NCI-H146 treated with DMSO at 0.1 percent for 48 hours (cell line): Measurements from ENCODE around the gene SREBF1.
"Not testable (repeated sequence)": the region's sequence is repeated elsewhere in the genome, so short reads cannot be mapped to it uniquely, and the experiment has no call there.

Experiments
- DNase-seq: peaks from one replicate; lab custom pipeline; 2025; ENCODE audit not compliant: unreplicated experiment; lab: John Stamatoyannopoulos, UW

SREBF1 gene

DNA sequence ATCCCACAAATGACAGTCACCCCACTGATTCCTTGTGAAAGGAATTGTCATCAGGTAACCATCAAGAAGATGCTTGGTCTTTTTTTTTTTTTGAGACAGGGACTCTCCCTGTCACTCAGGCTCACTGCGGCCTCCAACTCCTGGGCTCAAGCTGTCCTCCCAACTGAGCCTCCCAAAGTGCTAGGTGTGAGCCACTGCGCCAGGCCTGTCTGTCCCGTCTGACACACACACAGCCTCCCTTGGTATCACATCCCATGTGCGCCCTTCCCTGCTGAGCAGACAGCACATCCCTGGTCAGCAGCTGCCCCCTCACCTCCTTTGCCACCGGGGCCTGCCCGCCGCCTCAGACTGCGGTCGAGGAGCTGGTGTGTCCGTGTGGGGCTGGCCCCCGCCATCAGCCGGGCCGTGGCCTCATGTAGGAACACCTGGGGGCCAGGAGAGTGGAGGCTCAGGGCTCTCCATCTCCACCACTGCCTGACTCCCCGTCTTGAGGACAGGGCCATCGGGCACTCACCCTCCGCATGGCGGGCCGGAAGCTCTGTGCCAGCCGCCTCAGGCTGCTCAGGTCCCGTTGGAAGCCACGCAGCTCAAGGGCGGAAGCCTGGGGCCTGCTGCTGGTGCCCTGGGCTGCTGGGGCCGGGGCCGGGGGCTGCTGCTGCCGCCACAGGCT lies 23.6 kb downstream of the SREBF1 start:
- DNase-seq, result no peak

DNA sequence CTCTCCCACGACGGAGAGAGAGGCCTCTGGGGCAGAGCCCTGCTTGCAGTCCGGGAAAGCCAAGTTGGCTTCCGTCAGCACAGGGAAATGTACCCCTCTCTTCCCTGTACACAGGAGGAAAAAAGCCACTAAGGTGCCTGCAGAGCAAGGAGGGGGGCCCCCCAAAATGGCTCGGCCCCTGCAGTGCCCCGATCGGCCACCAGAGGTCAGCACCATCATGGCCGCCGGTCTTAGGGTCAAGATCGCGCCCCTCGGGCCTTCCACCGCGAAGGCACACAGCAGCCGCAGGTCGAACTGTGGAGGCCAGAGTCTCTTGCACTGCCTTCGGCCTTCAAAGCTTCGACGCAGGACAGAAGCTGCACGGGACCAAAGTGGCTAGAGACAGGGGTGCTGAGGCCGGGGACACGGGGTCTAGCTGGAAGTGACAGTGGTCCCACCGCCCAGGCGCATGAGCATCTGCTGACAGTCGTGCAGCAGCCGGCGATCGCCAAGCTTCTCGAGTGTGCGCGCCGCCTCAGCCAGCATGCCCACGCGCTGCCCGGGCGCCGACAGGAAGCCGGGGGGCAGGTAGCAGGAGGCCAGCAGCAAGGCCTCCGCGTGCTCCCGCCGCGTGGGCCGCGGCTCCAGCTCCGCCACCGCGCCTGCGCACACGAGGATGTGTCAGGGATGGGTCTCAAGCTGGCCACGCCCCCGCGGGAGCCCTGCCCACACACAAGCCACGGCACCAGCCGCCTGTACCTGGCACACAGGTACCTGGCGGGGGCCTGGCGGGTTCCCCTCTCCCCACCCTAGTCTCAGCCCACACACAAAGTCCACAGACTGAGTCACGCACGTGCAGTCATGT lies 24.4 kb downstream of the SREBF1 start:
- DNase-seq, result no peak

DNA sequence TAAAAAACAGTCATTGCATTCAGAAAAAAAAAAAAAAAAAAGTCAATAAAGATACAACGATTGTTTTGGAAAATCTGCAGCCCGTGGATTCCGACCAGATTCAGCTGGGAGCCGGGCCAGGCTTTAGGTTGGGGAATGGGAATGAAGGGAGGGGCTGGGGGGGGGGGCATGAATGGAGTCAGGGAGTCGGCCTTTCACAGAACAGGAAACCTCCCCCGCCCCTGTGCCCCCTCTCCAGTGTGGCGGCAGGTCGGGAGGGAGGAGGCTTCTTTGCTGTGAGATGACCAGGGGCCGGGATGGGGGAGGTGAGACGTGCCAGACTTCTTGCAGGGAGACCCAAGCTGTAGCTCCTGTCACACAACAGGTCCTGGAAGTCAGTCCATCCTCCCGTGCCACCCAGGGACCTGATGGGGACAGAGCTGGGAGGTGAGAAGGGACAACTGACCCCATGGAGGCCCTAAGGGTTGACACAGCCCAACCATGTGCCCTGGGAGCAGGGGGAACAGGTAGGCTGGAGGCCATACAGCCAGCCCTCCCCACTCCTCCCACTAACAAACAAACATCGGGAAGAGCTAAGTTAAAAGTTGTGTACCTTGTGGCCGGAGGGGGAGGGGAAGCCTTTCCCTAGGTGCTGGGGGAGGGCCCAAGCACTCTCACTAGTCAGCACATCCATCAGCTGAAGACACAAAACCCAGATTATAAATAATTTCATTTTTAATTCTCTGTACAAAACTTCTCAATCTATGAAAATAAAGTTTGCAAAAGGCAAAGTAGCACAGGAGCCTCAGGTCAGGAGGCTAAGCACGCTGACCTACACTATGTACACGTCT lies 25.2 kb downstream of the SREBF1 start:
- no peak for DNase-seq

DNA sequence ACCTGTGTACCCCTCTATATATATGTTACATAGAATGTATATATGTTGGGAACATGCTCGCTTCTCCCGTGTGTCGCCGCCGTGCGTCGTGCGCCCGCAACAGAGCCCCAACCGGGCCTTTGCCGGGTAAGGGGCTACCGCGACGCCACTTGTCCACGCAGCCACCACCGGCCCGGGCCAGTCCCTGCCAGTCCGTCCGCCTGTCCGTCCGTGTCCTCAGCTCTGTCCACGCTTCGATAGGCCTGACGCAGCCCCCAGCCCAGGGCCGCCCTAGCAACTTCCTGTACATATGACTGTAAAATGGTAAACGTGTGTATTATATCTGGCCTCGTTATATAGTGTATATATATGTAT lies 25.9 kb downstream of the SREBF1 start:
- DNase-seq, result no peak

DNA sequence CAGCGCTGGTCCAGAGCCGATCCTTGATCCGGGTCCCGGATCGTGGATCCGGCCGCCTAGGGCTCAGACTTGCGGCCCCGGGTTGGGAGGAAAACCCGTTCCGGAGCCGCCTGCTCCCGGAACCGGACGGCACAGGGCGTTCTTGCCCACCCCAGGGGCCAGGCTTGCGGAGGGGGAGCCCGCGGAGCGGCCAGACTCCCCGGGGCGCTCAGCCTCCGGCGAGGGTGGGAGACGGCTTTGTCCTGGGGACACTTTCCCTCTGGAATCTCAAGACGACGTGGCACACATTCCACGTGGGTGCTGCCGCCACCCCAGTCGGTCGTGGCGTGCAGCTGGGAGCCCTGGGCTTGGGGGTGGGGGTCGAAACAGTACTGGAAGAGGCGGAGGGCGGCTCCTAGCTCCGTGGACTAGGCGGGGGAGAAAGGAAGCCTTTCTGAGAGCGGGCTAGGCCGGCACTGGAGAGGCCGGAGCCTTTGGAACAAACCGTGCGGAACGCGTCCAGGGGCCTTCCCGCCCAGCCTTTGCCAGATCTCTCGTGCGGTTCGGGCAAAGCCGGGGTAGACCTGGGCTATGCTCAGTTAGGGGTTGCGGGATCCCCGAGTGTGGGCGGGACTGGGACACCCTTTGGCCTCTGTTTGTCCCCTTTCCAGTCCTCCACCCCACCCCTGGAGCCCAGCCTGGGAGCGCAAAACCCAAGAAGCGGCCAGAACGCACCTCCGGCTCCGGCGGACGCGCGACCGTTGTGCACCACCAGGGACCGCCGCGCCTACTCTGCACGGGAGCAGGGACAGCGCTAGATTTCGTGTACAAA lies 26.5 kb downstream of the SREBF1 start:
- no peak for DNase-seq

DNA sequence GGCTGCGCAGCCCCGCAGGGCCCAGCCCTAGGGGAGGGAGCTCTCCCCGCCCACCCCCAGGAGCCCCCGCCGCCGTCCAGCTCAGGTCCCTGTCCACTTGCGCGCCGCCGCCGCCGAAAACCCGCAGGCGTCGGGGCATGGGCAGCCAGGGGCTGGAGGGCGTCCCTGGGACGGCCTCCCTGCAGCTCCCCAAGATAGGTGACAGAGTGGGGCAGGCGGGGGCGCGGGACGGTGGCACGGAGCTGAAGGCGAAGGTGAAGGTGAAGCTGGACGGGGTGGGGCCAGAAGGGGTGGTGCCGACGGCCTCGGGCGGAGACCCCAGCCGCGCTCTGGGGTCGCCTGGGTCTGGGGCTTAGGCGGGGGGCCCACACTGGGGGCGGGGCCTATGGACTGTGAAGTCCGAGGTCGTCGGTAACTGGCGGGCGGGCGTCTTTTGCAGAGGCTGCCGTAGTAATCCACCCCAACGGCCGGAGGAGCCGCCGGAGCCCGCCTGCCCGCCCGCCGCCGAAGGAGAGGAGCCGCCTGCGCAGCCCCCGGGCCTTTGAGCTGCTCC lies 27.2 kb downstream of the SREBF1 start:
- no peak for DNase-seq

DNA sequence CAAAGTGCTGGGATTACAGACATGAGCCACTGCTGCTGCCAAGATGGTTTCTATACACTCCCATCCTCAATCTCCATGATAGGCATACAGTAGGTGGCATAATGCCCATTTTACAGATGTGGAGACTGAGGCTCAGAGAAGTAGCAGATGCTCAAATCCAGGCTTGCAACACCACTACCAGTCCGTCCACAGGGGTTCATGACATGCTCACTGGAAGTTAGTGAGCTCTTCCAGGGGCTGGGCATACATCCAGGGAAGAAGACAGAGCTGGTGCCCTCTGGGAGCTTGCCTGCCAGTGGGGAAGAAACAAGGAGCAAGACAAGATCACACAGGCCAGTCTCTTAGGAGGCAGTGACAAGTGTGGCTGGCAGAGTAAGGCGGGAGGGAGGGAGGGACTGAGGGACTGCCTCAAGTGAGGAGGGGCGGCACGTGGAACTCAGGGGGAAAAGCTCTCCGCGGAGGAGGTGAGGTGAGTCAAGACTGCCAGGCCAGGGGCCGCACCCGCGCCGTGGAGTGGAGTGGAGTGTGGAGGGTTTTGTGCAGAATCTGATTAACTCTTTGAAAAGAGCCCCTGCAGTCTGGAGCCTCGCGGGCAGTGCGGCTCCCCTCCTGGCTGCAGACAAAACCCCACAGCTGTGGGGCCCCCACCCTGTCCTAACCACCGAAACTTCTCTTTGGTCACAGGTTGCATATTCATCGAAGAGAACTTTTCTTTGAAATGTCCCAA lies 27.9 kb downstream of the SREBF1 start:
- DNase-seq, result no peak

DNA sequence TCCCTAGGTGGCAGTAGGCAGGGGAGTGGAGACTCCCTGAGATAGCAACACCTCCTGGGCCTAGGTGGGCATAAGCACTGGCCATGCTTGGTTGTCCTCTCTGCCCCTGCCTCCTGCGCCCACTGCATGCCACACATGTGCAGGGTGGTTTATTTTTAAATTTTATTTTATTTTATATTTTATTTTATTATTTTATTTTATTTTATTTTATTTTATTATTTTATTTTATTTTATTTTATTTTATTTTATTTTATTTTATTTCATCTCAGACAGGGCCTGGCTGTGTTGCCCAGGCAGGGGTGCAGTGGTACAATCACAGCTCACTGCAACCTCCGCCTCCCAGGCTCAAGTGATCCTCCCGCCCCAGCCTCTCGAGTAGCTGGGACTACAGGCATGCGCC lies 28.6 kb downstream of the SREBF1 start:
- DNase-seq, result not testable (repeated sequence)

DNA sequence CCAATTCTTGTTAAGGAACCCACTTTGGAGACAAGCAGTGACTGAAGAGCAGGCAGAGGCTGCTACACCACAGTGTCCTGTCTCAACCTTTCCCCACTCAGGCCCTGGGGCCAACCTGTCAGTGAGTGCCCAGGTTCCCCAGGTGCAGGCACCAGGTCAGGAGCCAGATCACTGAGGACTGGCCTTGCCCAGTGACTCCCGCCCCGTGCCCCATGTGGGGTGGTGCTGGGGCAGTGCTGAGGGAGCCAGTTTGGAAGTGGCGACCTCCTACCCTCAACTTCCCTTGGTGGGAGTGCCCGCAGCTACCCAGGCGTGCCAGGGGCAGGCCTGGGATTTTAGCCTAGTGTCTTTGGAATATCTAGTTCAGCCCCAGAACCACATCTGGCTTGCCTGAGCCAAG lies 29.3 kb downstream of the SREBF1 start:
- DNase-seq, result no peak

DNA sequence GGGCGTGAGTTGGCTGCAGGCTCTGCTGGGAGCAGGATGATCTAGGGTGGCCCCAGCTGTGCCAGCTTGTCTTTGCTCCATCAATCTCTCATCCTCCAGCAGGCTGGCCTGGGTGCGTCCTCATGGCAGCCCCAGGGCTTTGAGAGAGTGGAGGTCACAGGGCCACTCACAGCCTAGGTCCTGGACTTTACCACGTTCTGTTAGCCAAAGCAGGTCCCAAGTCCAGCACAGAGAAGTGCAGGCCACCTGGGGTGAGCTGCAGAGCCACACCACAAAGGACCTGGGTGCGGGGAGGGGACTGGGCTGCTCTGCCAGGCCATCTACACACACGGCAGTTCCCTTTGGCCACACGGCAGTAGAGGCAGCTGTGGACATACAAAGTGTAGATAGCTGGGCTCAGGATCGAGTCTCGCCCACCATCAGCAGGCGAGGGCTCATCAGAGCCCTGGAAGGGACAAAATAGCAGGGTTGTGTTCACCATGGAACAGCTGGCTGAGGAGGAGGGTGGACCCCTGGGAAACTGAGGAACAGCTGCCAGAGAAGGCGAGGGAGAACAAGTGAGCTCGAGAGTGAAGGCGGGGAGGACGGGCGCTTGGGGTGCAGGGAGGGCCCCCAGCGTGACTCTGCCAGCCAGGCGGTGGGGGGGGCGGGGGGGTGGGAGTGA lies 30.0 kb downstream of the SREBF1 start:
- DNase-seq, result no peak

DNA sequence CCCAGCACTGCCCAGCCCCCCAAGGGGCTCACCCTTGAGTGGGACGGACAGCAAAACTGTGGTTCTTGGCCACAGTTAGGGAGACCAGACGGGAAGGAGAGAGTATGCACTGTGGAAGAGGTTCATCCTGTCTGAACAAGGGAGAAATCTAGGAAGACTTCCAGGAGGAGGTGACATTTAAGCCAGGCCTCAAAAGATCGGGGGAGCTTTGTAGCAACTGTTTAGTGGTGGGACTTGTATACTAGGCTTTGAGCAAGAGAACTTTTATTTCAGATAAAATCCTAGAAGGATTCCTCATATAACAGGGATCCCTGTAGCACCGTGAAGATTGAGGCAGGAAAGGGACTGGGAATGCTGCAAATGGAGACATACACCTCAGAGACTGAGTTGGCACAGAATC lies 30.8 kb downstream of the SREBF1 start:
- DNase-seq, result no peak

DNA sequence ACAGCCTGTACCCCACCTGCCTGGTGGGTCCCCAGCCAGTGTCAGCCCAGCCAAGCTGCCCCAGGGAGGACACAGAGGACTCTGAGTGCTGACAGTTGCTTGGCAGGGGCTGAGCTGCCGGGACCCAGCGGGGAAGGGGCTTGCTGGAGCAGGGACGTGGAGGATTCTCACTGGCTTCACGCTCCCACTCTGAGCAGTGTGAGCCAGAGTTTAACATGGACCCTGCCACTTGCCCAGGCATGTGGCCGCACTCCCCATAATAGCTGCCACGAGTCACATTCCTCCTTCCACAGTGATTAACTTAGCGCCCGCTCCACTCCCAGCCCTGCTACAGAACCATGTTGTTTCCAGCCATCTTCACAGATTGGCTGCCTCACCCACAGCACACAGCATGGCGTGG lies 31.2 kb downstream of the SREBF1 start:
- DNase-seq, result no peak

DNA sequence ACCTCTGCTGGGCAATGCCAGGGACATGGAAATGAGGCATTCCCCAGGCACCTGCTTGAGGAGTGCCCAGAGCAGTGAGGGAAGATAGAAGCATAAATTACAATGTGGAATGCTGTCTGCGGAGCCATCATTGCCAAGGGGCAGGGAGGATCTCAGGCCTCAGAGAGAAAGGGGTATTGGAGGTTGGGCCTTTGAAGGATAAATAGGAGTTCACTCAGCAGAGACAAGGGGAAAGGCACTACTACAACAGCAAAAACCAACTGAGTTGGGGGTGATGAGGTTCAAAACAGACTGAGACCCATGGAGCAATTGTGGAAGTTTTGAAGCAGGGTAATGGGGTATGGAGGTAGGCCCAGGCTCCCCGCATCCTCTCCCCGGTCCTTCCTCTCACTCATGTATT lies 32.8 kb downstream of the SREBF1 start:
- no peak for DNase-seq

DNA sequence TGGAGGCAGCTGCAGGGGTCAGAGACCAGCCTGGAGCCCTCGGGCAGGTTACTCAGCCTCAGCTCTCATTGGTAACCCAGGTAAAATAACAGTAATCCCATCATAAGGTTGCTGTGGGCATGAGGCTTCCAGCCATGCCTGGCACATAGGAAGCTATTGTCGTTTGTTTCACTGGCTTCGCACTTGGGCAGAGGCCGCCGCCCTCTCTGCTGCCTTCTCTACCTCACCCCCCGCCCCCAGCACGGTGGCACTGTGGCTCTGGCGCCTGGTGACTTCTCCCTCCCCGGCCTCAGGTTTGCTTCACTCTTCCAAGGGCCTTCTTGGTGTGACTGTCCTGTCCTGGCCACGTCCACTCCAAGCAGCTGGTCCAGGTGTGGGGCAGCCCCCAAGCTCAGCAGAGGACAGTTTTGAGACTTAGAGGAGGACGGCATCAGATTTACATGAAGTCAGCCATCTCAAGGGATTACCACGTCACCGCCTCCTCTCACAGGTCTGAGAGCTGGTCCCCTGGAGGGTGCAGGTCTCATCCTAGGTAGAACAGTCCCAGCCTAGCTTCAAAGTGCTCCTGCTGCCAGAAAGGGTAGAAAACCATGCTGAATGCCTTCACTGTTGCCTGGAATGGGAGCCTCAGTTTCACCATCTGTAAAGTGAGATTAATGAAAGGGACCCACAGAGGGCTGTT lies 34.8 kb downstream of the SREBF1 start:
- DNase-seq, result no peak

DNA sequence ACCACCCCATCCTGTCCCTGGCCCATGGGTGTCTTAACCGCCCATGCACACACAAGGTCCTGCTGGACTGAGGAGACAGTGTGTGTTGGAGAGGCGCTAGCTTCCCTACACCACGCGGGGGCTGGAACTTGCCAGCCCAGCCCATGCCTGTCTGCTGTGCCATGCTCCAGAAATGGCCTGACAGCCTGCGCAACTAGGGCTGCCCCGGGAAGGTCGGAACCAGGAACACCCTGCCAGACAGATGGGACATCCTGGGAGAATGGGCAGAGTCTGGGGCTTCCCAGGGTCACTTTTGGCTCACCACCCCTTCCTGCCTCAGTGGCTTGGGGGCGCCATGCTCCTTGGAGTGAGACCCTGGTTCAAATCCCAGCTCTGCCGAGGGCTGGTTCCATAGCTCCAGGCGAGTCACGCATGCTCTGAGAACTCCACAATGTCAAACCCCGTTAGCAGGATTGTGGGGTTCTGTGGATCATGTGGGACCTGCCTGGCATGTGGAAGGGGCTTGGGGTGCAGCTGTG lies 36.2 kb downstream of the SREBF1 start:
- DNase-seq, result no peak

DNA sequence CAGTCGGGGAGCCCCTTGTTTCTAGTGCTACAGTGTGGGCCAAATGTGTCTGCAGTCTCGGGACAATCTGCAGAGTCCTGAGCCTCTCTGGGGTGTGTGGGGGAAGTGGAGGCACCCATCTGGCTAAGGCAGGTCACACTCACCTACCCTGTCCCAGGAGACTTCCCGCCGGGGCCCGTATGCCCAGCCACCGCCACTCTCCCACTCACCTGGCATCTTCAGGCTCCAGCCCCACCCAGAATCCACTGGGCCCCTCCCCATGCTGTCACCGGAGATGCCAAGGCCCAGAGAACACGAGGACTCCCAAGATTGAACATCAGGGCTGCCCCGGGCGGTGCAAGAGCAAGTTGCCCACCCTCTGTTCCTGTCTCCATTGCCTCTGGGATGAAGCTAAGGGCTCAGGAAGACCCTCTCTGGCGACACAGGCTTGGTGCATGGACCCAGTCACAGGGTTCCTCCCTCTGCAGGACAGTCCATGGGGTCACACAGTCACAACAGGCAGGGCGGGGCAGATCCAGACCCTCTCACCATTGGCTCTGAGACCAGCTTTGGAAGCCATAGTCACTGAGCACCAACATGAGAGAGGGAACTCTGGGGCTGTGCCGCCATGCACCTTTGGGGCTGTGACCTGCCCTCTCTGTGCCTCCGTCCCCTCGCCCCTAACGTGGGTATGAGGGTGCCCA lies 38.1 kb downstream of the SREBF1 start:
- no peak for DNase-seq

DNA sequence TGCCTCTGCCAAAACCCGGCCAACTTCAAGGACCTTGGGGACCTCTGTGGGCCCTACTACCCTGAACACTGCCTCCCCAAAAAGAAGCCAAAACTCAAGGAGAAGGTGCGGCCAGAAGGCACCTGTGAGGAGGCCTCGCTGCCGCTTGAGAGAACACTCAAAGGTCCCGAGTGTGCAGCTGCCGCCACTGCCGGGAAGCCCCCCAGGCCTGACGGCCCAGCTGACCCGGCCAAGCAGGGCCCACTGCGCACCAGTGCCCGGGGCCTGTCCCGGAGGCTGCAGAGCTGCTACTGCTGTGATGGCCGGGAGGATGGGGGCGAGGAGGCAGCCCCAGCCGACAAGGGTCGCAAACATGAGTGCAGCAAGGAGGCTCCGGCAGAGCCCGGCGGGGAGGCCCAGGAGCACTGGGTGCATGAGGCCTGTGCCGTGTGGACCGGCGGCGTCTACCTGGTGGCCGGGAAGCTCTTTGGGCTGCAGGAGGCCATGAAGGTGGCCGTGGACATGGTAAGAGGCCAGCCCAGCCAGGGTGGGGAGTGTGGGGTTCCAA lies 38.7 kb downstream of the SREBF1 start:
- DNase-seq, result no peak
